Osteocyte (in vitro differentiated cells): ENCODE measurements around the gene DRAM1. TPM values are rescaled to one million over a fixed set of nuclear protein-coding genes. Genes with fewer than 3 reads are reported as not detected.
"Not testable (repeated sequence)": the region's sequence is repeated elsewhere in the genome, so short reads cannot be mapped to it uniquely, and the experiment has no call there.

Experiments used
- DNase-seq: peaks from one replicate; pipeline ENCODE4 v3.0.0; 2021; ENCODE audit warnings: mixed read lengths; ENCODE audit not compliant: unreplicated experiment; ENCODE audit errors: extremely low spot score
- H3K27ac Mint-ChIP-seq: one replicate; pipeline ENCODE4 v1.8.0; 2021; ENCODE audit warnings: mild to moderate bottlenecking, mixed read lengths; ENCODE audit not compliant: unreplicated experiment
- H3K27me3 Mint-ChIP-seq: one replicate; pipeline ENCODE4 v1.8.0; 2021; ENCODE audit warnings: mixed read lengths; ENCODE audit not compliant: unreplicated experiment
- H3K36me3 Mint-ChIP-seq: one replicate; pipeline ENCODE4 v1.8.0; 2021; ENCODE audit warnings: mixed read lengths; ENCODE audit not compliant: unreplicated experiment
- H3K4me1 Mint-ChIP-seq: one replicate; pipeline ENCODE4 v1.8.0; 2021; ENCODE audit warnings: mixed read lengths; ENCODE audit not compliant: unreplicated experiment
- H3K4me3 Mint-ChIP-seq: one replicate; pipeline ENCODE4 v1.8.0; 2021; ENCODE audit warnings: mild to moderate bottlenecking, moderate library complexity, mixed read lengths; ENCODE audit not compliant: unreplicated experiment
- H3K9me3 Mint-ChIP-seq: one replicate; pipeline ENCODE4 v1.8.0; 2021; ENCODE audit warnings: mixed read lengths; ENCODE audit not compliant: unreplicated experiment
- CTCF ChIP-seq: fragments of 200-600 bp; sonication (generic); IDR thresholded peaks from 2 replicates; pipeline ENCODE4 v1.5.0; 2021; ENCODE audit warnings: antibody characterized with exemption, mild to moderate bottlenecking, moderate library complexity
- total RNA-seq: library from RNA; stranded (reverse); gene quantifications from 2 replicates; pipeline ENCODE4 v1.2.1, GENCODE V29; 2021

Gene DRAM1
- total RNA-seq, 1 donor from 2014 or later, result 20.0 TPM

GRCh38 chr12:101908395-101908794 lies 31.0 kb downstream of the DRAM1 start:
- Mint-ChIP-seq H3K4me3 (no peak overlapping the region), H3K36me3 (no peaks in the 10 kb centered on the region), H3K27ac (no peak overlapping the region), H3K9me3 (no peaks in the 10 kb centered on the region), H3K27me3 (no peaks in the 10 kb centered on the region), H3K4me1 (peaks cover 17% of the 10 kb centered on the region)
- TF ChIP-seq CTCF, result no peak
- no peak for DNase-seq

- Mint-ChIP-seq H3K36me3 (no peaks in the 10 kb centered on the region), H3K27ac (no peak overlapping the region), H3K4me1 (peaks cover 17% of the 10 kb centered on the region), H3K4me3 (no peak overlapping the region), H3K9me3 (no peaks in the 10 kb centered on the region), H3K27me3 (no peaks in the 10 kb centered on the region)
- no peak for TF ChIP-seq CTCF
- no peak for DNase-seq
Measured at GRCh38 chr12:101909646-101910045, 32.3 kb downstream of the DRAM1 start.

GRCh38 chr12:101915841-101916240 lies 38.5 kb downstream of the DRAM1 start:
- Mint-ChIP-seq H3K27me3 (no peaks in the 10 kb centered on the region), H3K9me3 (no peaks in the 10 kb centered on the region), H3K4me3 (no peak overlapping the region), H3K4me1 (peaks cover 5% of the 10 kb centered on the region), H3K36me3 (peaks cover 2% of the 10 kb centered on the region), H3K27ac (no peak overlapping the region)
- DNase-seq, result no peak
- no peak for TF ChIP-seq CTCF

GRCh38 chr12:101918805-101919204 lies 41.4 kb downstream of the DRAM1 start:
- H3K27me3 Mint-ChIP-seq, H3K4me1 Mint-ChIP-seq, H3K27ac Mint-ChIP-seq, H3K9me3 Mint-ChIP-seq, H3K36me3 Mint-ChIP-seq, DNase-seq, H3K4me3 Mint-ChIP-seq: not testable (repeated sequence)

GRCh38 chr12:101919447-101919846 lies 42.1 kb downstream of the DRAM1 start:
- Mint-ChIP-seq H3K36me3 (peaks cover 2% of the 10 kb centered on the region), H3K27ac (no peak overlapping the region), H3K4me1 (peaks cover 5% of the 10 kb centered on the region), H3K9me3 (no peaks in the 10 kb centered on the region), H3K4me3 (no peak overlapping the region), H3K27me3 (no peaks in the 10 kb centered on the region)
- DNase-seq, result no peak
- no peak for TF ChIP-seq CTCF

GRCh38 chr12:101920906-101921305 lies 43.5 kb downstream of the DRAM1 start:
- no peaks in the 10 kb centered on the region for H3K9me3 Mint-ChIP-seq
- no peak for TF ChIP-seq CTCF
- no peak for DNase-seq
- H3K4me3 Mint-ChIP-seq, result no peak overlapping the region
- peaks cover 5% of the 10 kb centered on the region for H3K4me1 Mint-ChIP-seq
- H3K36me3 Mint-ChIP-seq, result no peaks in the 10 kb centered on the region
- no peaks in the 10 kb centered on the region for H3K27me3 Mint-ChIP-seq
- no peak overlapping the region for H3K27ac Mint-ChIP-seq
